ENCODE results near the gene DRD2.
"Not testable (repeated sequence)": the region's sequence is repeated elsewhere in the genome, so short reads cannot be mapped to it uniquely, and the experiment has no call there.

Gene DRD2

GRCh38 chr11:113475160-113475761 lies at the start of gene DRD2:
DRD2 (minus strand) TSS chr11:113475398; CDS start chr11:113424651, 50,747 bp downstream.
- no peak for DNase-seq

- not testable (repeated sequence) for DNase-seq
Observed at GRCh38 chr11:113523906-113524305, 48.7 kb upstream of the DRD2 start.

- no peak for DNase-seq
Observed at GRCh38 chr11:113521737-113522517, 46.7 kb upstream of the DRD2 start.

- DNase-seq: peak; percentile 35
Observed at GRCh38 chr11:113519989-113520613, 44.9 kb upstream of the DRD2 start.

DNA sequence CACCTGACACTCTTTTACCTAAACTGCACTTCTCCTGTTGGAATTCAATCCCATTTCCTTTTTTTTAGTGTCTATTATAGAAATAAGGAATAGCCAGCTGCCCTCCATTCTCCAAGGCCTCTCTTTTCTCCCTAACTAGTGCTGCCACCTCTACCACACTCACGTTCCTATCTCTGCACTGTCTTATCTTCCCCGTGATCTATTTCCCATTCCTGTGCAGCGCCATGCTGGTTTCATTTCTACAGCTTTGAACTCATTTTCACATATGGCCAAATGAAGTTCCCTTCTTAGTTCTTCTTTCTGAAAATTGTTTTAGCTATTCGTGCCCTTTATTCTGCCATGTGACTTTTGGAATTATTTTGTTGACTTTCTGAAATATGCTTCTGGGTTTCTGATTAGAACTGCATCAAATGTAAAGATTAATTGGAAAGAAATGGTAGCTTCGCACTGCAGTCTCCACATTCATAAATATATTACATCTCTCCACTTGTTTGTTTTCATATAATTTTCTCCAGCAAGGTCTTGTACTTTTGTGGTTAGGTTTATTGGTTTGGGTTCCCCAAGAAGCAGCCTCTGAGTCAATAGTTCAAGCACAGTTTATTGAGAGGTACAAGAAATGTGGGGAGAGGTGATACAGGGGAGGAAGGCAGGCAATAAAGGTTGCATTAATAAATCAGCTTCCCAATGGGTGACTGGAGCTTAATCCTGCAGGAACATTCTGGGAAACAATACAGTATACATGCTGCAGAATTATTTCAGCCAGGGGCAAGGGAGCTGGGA lies 43.7 kb upstream of the DRD2 start:
- DNase-seq: no peak

GRCh38 chr11:113517361-113517760 lies 42.2 kb upstream of the DRD2 start:
- DNase-seq: no peak

DNA sequence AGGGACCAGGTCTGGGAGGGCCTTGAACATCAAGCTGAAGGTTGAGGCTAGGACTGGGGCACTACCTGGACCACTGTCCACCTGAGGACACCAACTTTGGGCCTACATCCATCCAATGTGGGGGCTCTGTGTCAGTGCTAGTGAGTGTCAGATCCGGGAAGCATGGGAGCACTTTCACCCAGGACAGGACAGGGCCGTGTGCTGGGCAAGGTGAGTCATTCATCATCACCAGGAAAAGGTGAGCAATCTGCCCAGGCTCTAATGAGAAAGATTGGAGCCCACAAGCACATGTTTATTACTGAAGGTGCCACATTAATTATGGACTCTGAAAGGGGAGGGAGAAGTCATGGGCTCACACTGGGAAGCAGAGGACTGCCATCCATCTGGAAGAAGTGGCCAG lies 39.7 kb upstream of the DRD2 start:
- no peak for DNase-seq

- DNase-seq: no peak
Observed at GRCh38 chr11:113507341-113507740, 32.1 kb upstream of the DRD2 start.

GRCh38 chr11:113506893-113507292 lies 31.7 kb upstream of the DRD2 start:
- no peak for DNase-seq

DNA sequence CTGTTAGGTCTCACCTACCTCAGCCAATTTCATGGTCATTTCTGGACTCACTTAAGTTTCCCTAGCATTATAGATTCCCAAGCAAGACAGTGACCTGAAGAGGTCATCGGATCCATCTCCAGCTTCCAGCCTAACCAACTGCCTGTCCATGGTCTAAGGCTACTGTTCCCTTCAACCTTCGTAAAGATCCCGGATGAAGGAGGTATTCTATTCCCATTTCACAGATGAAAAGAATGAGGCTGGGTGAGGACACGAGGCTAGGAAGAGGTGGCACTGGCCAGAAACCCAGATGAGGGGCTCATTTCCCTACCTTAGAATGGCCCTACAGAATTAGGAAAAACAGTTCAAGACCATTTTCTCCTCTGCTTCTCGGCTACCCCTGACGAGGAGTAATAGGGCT lies 31.3 kb upstream of the DRD2 start:
- DNase-seq: no peak

DNA sequence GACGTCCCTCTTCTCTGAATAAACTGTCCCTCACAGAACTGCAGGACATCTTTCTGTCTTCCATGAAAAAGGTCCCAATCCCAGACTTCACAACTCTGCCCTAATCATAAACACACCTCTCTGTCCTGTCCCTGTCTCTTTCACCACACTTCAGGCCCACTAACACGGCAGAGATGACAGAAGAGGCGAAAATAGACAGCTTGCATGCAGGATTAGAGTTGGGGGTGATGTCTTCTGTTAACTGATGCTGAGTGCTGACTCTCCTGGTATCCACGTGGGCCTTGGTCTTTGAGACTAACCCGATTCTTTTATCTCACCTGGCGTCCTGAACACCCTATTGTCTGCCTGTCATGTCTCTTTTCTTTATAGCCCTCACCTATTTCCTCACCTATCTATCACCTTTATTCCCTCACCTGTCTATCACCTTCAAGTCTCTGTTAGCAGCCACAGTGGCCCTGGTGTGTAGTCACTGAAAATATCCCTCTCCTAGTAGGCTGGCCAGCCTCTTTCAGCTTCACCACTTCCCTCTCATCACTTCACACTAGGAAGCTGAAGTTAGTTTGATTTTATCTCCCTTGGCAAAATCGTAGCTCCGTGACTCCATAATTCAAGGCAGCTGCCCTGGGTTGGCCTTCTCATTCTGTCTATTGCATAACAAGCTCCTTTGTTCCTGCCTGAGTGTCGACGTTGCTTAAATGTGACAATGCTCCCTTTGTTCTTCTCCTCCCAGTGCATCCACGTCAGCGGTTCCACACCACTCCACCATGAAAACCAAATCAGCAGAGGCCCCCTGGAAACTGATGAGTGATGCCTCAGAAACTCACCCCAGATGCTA lies 30.6 kb upstream of the DRD2 start:
- DNase-seq: peak; percentile 49

GRCh38 chr11:113505046-113505445 lies 29.8 kb upstream of the DRD2 start:
- no peak for DNase-seq

DNA sequence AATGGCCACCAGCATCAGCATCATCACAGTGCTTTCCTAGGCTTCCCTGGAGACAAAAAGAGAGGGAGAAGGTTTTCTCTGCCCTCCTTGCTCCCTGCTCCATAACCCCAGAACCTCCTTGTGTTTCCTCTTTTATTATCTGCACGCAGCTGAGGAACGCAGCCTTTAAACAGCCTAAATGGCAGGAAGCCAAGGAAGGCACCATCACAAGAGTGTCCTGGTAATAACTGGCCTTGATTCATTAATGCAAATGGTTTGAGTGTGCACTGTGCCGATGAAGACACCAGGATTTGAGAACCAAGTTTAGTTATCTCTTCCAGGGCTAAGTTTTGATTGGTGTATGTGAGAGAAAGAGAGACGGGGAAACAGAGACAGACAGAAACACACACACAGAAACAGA lies 29.4 kb upstream of the DRD2 start:
- no peak for DNase-seq

- no peak for DNase-seq
Observed at GRCh38 chr11:113504071-113504470, 28.9 kb upstream of the DRD2 start.

DNA sequence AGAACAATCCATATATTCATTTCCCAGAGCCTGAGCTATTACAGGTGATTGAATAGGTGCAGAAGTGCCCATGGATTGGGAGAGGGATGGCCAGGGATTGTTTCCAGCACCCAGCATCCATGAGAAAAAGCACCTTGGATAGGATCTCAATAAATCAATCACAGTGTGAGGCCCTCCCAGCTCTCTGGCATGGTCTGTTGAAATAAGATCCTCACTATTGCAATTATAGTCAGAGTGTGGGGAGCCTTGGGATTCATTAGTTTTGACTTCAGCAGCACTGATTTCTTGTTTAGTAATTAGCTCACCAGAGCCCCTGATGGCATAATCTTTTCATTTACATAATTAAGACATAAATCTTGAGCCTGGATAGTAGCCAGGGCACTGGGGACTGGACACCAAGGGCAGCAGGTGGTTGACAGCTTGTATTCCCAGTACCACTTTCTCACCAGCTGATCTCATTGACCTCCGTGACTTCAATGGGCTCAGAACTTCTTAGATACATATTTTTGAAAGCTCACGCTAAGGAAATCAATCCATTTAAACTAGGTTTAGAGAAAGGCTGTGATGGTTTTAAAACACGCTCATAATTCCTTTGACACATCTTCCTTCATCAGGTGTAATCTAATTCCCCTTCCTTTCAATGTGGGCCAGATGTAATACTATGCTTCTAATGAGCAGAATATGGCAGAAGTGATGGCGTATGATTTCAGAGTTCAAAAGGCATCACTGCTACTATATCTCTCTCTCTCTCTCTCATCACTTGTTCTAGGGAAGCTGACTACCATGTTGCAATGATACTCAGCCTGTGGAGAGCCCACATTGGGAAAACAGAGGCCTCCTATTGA lies 22.1 kb upstream of the DRD2 start:
- DNase-seq: no peak

- DNase-seq: no peak
Observed at GRCh38 chr11:113496026-113496651, 20.9 kb upstream of the DRD2 start.

GRCh38 chr11:113494021-113494420 lies 18.8 kb upstream of the DRD2 start:
- DNase-seq: no peak

DNA sequence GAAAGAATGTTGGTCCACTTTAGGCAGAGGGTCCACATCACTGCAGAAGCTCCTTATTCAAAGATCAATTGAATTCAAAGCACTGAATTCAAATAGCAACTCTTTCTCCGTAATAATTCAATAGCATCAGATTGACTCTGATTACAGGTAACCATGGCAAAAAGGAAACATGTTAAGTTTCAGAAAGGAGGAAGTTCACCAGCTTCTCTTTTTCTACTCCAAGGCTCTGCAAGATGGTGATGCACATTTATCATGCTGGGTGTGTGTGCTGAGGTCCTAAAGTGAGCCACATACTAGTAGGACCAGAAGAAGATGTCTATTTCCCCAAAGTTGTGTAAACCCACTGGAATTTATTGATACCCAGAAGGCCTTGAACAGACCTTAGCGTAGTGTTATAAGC lies 18.0 kb upstream of the DRD2 start:
- no peak for DNase-seq

DNA sequence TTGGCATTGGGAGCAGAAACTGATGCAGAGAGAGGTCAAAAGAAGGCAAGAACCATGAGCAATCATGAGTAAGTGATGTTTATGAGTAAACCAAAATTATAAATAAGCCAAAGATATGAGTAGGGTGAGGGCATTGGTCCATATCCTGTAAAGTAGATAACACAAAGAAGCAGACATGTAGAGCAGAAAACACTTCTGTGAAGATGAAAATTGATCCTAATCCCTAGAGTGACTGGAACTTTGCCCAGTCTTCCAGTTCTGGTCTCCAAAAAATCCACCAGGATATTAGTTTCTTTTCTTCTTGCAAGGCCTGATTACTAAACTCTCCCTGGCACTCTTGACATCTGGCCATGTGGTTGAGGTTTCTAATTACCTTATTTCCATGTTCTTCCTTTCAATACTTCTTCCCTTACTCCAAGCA lies 13.7 kb upstream of the DRD2 start:
- DNase-seq: no peak

DNA sequence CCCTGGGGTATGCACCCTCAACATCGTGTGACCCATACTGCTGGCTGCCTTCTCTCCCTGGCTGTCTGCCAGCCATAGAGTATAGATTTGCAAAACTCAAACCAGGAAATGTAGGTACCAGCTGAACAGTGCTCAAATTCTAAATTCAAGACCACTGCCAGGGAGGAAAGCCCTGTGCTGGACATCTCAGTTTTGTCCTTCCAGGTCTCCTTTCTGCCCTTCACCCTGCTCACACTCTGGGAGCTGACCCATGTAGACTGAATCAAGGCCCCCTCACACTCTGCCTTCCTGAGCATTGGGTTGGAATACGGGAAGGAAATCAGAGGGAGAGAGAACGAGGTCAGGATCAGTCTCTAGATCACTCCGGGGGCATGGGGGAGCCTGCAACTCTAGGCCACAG lies 12.4 kb upstream of the DRD2 start:
- no peak for DNase-seq

GRCh38 chr11:113484223-113484622 lies 9.0 kb upstream of the DRD2 start:
- DNase-seq: no peak

All from fibroblast of skin of right quadriceps (primary cell).